Right lobe of liver (tissue), 6 donors: Measurements from ENCODE around the gene DDX1. TPM values are rescaled to one million over a fixed set of nuclear protein-coding genes. Genes with fewer than 3 reads are reported as not detected.

ENCODE experiments used
- ATAC-seq, 4 donors: fragments of 200-7000 bp; cut with Tn5 transposase; one replicate each; pipeline ENCODE4 v1.9.1; 2020; ENCODE audit warnings: mild to moderate bottlenecking in 4 of 4, moderate library complexity in 4 of 4
- DNase-seq, 3 donors: peaks; one replicate each; pipeline ENCODE4 v3.0.0-alpha.2; 2020
- H3K27ac ChIP-seq, 3 donors: fragments of 200-600 bp; one replicate each; pipeline ENCODE4 v1.8.0; 2022
- H3K27me3 ChIP-seq, 2 donors: fragments of 200-600 bp; one replicate each; pipeline ENCODE4 v1.8.0; 2022
- H3K36me3 ChIP-seq, 4 donors: fragments of 200-600 bp; sonication (generic) in 1 of 4; one replicate each; pipeline versions ENCODE4 v1.5.1 to v1.8.0; 2017 to 2022; ENCODE audit warnings: control low read depth in 1 of 4
- H3K4me1 ChIP-seq, 4 donors: fragments of 200-600 bp; sonication (generic) in 1 of 4; one replicate each; pipeline versions ENCODE4 v1.5.1 to v1.8.0; 2017 to 2022; ENCODE audit warnings: control low read depth in 1 of 4
- H3K4me3 ChIP-seq, 3 donors: fragments of 200-600 bp; one replicate each; pipeline ENCODE4 v1.8.0; 2022
- H3K9me3 ChIP-seq, 4 donors: fragments of 200-600 bp; sonication (generic) in 1 of 4; one replicate each; pipeline versions ENCODE4 v1.5.1 to v1.8.0; 2017 to 2022; ENCODE audit warnings: control low read depth in 1 of 4
- CTCF ChIP-seq, 4 donors: fragments of 200-600 bp in 3 of 4; fragments of 450-650 bp in 1 of 4; IDR thresholded peaks; one replicate each; pipeline versions ENCODE4 v1.5.1 to v1.8.0; 2016 to 2022; ENCODE audit warnings: antibody characterized with exemption in 4 of 4, mild to moderate bottlenecking in 2 of 4
- POLR2A ChIP-seq: fragments of 450-650 bp; IDR thresholded peaks from one replicate; pipeline ENCODE4 v1.6.1; 2017; ENCODE audit warnings: antibody characterized with exemption, mild to moderate bottlenecking
- WGBS: methylation state at CpG from one replicate; pipeline ENCODE4 v1.1.6; 2018; ENCODE audit warnings: low coverage, low lambda C conversion rate; ENCODE audit not compliant: insufficient coverage; ENCODE audit errors: missing lambda C conversion rate; 5-methylcytosine and 5-hydroxymethylcytosine counted together
- intact Hi-C, 2 donors: fragments of 100-400 bp; cut with DNase I; formaldehyde crosslinking; loops; one replicate each; pipeline versions ENCODE4 v1.11.2 to v1.14.1; 2022
- total RNA-seq, 6 experiments: library from RNA; depleted of rRNA in 2 of 6; stranded (reverse); fragments of >200 nt in 2 of 6; fragmentation: NEBNext Ultra II Directional in 3 of 6; extraction: Animal tissue kit (Norgen Biotek cat#: 25700) in 3 of 6; gene quantifications; one replicate each; pipeline versions ENCODE4 v1.1.0 to v1.2.4, GENCODE V29; 2016 to 2023
- donor health status: DM: no; HTN: yes; CAD: no.
- donor health status: DM: no; HTN: no; CAD: no.
- donor health status: DM: no; HTN: no; CAD: no.
- donor health status: DM: no; HTN: yes; CAD: no.
- donor health status: DM: no; HTN: yes; CAD: no.

Gene DDX1
- total RNA-seq, 6 experiments from 2014 or later = 29.7 to 43.5 (median 37.6) TPM

GRCh38 chr2:15601681-15602080 lies 10.0 kb downstream of the DDX1 start:
- Histone ChIP-seq H3K9me3 (no peaks in the 10 kb centered on the region), H3K27ac (no peak overlapping the region), H3K27me3 (no peaks in the 10 kb centered on the region), H3K36me3 (peaks cover 0 to 100% (median 69%) of the 10 kb centered on the region in 4 donors), H3K4me3 (no peak overlapping the region), H3K4me1 (no peaks in the 10 kb centered on the region)
- TF ChIP-seq POLR2A = no peak
- TF ChIP-seq CTCF (IDR thresholded peaks at IDR 0.05) = no peak
- ATAC-seq (no peak), DNase-seq (no peak)
- intact Hi-C loops = no loop called here
- 100% methylated on average over 1 of the region's 1 CpG for WGBS

- H3K4me3 ChIP-seq = no peak overlapping the region
- no peaks in the 10 kb centered on the region for H3K27me3 ChIP-seq
- ATAC-seq = no peak
- no peaks in the 10 kb centered on the region for H3K4me1 ChIP-seq
- TF ChIP-seq POLR2A (no peak), CTCF (IDR thresholded peaks at IDR 0.05) (no peak)
- DNase-seq = no peak
- intact Hi-C loops = no loop called here
- peaks cover under 1 to 100% (median 66%) of the 10 kb centered on the region in 4 donors for H3K36me3 ChIP-seq
- no peak overlapping the region for H3K27ac ChIP-seq
- 95% methylated on average over 6 of the region's 8 CpGs for WGBS
- no peaks in the 10 kb centered on the region for H3K9me3 ChIP-seq
These were observed 10.7 kb downstream of the DDX1 start for GRCh38 chr2:15602393-15602792.

GRCh38 chr2:15603044-15603765 lies 11.5 kb downstream of the DDX1 start:
- WGBS = 80% methylated on average over 3 of the region's 3 CpGs
- H3K27ac ChIP-seq = no peak overlapping the region
- no peaks in the 10 kb centered on the region for H3K27me3 ChIP-seq
- no peak for ATAC-seq
- H3K36me3 ChIP-seq = peaks cover 7 to 100% (median 64%) of the 10 kb centered on the region in 4 donors
- TF ChIP-seq CTCF (IDR thresholded peaks at IDR 0.05) (no peak), POLR2A (no peak)
- intact Hi-C loops = no loop called here
- DNase-seq = no peak
- H3K9me3 ChIP-seq = no peaks in the 10 kb centered on the region
- H3K4me1 ChIP-seq = no peaks in the 10 kb centered on the region
- no peak overlapping the region for H3K4me3 ChIP-seq

GRCh38 chr2:15603948-15604347 lies 12.3 kb downstream of the DDX1 start:
- H3K4me1 ChIP-seq = no peaks in the 10 kb centered on the region
- no peaks in the 10 kb centered on the region for H3K9me3 ChIP-seq
- TF ChIP-seq CTCF (IDR thresholded peaks at IDR 0.05) (no peak), POLR2A (no peak)
- H3K4me3 ChIP-seq = no peak overlapping the region
- WGBS = 86% methylated on average over 2 of the region's 2 CpGs
- H3K36me3 ChIP-seq = peaks cover 7 to 100% (median 65%) of the 10 kb centered on the region in 4 donors
- DNase-seq (no peak), ATAC-seq (no peak)
- intact Hi-C loops = no loop called here
- no peaks in the 10 kb centered on the region for H3K27me3 ChIP-seq
- H3K27ac ChIP-seq = no peak overlapping the region
